ENCODE data around the gene CUL3. TPM values are rescaled to one million over a fixed set of nuclear protein-coding genes. Genes with fewer than 3 reads are reported as not detected.

CUL3 gene
- total and polyA plus RNA-seq, 10 of the 15 experiments (the other 5 are each of a cell fraction or from before 2014, with no cell fraction given) = 22.0 to 95.4 (median 53.4) TPM

- no peak for TF ChIP-seq ZNF687 (IDR thresholded peaks at IDR 0.05)
- TF ChIP-seq CBX5 (IDR thresholded peaks at IDR 0.05; ENCODE audit: low read depth) = no peak
- TF ChIP-seq FOXK2 (IDR thresholded peaks at IDR 0.05) = no peak
- TF ChIP-seq KAT2A (conservative IDR thresholded peaks at IDR 0.05; ENCODE audit: control insufficient read depth, low read depth, low read length) = no peak
- no peak for TF ChIP-seq MYC (IDR thresholded peaks at IDR 0.05; ENCODE audit: insufficient read depth, insufficient read length, insufficient replicate concordance, low read length, severe bottlenecking)
- no peak for TF ChIP-seq RB1 (IDR thresholded peaks at IDR 0.05; ENCODE audit: borderline replicate concordance)
- no peak for TF ChIP-seq IRF5 (IDR thresholded peaks at IDR 0.05; ENCODE audit: borderline replicate concordance)
These were observed 41.6 kb upstream of the CUL3 start (continued) for GRCh38 chr2:224626735-224627134.

Data from GM12878 (cell line).